Retinal pigment epithelial cell (primary cell): ENCODE measurements around the gene IGFBP5.

Experiments
- DNase-seq: peaks from one replicate; pipeline ENCODE4 v3.0.0-alpha.2; 2010; ENCODE audit warnings: low read depth
- H3K4me3 ChIP-seq: 2 replicates; pipeline ENCODE4 v1.5.1; 2011; ENCODE audit warnings: mild to moderate bottlenecking, low read length, control low read depth, moderate library complexity
- TF ChIP-seq, protein P1 (sequence below): conservative IDR thresholded peaks from 2 replicates; pipeline ENCODE4 v1.5.1; 2011; ENCODE audit warnings: low read depth, low read length, control low read depth, inconsistent platforms

Gene IGFBP5

DNA sequence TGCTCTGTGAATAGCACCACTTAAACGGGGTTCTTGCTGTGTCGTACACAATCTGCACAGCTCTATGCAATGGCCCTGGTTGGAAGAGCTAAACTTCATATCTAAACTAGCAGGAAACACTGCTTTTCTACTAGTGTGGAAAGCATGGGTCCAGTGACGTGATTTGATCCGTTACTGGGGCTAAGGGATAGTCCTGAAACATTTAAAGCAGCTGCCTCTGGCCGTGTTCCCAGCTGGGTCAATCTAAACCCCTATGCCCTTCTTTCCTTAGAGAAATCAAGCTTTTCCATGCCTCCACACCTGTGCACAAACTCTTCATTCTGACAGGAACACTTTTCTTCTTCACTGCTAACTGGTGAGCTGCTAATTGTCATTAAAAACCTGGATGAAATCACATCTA lies 5.4 kb upstream of the IGFBP5 start:
- peak; percentile 46 for DNase-seq
- no peak overlapping the region for H3K4me3 ChIP-seq
- TF ChIP-seq, protein P1, sequence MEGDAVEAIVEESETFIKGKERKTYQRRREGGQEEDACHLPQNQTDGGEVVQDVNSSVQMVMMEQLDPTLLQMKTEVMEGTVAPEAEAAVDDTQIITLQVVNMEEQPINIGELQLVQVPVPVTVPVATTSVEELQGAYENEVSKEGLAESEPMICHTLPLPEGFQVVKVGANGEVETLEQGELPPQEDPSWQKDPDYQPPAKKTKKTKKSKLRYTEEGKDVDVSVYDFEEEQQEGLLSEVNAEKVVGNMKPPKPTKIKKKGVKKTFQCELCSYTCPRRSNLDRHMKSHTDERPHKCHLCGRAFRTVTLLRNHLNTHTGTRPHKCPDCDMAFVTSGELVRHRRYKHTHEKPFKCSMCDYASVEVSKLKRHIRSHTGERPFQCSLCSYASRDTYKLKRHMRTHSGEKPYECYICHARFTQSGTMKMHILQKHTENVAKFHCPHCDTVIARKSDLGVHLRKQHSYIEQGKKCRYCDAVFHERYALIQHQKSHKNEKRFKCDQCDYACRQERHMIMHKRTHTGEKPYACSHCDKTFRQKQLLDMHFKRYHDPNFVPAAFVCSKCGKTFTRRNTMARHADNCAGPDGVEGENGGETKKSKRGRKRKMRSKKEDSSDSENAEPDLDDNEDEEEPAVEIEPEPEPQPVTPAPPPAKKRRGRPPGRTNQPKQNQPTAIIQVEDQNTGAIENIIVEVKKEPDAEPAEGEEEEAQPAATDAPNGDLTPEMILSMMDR, result no peak

DNA sequence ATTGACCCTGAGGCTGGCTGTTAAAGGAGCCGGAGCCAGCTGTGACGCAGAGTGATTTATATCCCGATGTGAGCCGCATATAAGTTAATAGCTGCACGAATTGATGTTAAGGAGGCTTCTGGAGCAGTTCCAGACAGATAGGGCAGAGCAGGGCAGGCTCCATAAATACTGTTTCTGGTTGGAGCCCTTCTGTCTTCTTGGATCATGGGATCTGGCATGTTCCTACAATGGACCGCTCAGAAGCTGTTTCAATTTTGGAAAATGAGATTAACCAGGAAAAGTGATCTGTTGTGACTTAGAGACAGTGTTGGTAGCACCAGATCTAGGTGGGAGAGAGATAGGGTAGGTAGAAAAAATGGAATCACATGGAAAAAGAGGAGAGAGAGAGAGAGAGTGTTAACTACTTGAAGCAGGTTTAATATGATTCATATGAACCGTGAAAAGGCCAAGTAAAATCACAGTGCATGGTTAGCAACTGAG lies 4.8 kb upstream of the IGFBP5 start:
- TF ChIP-seq, protein P1, result no peak
- DNase-seq, result peak; percentile 51
- H3K4me3 ChIP-seq, result no peak overlapping the region

DNA sequence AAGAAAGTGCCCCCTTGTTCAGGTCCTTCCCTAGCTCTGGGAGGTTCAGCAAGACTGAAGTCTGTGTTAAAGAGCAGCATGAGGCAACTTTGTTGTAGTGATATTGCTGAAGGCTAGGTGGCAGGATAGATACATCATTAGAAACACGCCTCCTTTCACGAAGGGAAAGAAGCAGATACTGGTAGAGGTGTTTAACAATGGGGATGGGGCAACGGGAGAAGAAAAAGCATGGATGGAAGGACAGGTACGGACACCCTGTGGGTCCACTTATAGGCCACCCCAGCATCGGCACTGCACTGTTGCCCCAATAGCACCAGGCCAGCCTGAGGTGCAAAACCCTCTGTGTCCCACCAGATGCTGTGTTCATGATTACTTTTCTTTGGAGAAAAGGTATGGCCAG lies 3.5 kb upstream of the IGFBP5 start:
- TF ChIP-seq, protein P1, result peak; percentile 79
- DNase-seq, result peak; percentile 48
- H3K4me3 ChIP-seq, result no peak overlapping the region

DNA sequence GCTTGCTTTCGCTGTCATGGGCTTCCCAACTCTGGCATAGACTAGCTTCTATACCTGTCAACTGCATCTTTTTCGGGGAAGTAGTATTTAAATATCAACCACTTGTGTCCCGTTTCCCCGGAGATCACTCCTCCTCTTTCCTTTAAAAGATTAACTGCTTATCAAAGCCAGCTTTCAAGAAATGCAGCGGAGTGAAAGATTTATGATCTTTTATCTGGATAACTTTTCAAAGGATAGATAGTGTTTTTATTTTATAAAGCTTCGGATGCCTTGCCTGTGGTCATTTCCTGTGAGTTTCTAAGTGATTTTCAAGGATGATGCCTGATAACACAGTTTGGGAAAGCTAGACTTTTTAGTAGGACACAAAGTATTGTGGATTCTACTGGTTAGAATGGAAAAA lies 2.9 kb upstream of the IGFBP5 start:
- DNase-seq, result no peak
- H3K4me3 ChIP-seq, result no peak overlapping the region
- TF ChIP-seq, protein P1, result no peak

GRCh38 chr2:216696751-216697560 lies 1.6 kb upstream of the IGFBP5 start:
- TF ChIP-seq, protein P1, result peak; percentile 78
- no peak overlapping the region for H3K4me3 ChIP-seq
- DNase-seq, result no peak

- TF ChIP-seq, protein P1, result no peak
Measured at GRCh38 chr2:216696321-216696720, 972 bp upstream of the IGFBP5 start.

DNA sequence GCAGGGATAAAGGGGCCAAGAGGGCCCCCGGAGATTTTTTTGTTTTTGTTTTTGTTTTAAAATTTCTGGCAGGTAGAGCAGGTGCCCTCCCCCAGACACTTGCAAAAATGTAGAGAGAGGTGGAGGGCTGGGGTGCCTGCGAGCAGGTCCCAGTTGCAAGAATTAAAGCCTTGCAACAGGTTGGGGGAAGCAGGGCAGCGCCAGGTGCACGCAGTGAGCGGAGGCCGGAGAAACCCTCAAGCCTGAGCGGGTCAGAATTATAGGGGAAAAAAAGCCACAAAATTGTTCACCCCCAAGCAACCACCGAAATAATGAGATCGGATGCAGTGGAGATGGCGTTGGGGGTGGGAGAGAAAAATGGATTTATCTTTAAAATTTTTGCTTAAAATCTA lies 527 bp downstream of the IGFBP5 start:
- DNase-seq, result no peak
- TF ChIP-seq, protein P1, result no peak
- H3K4me3 ChIP-seq, result peak overlapping the region; percentile 80

More at GRCh38 chr2:216696321-216696720, 972 bp upstream of the IGFBP5 start:
- H3K4me3 ChIP-seq, result no peak overlapping the region
- no peak for DNase-seq
